ENCODE results near the gene WASHC2A. TPM values are rescaled to one million over a fixed set of nuclear protein-coding genes. Genes with fewer than 3 reads are reported as not detected.

Gene WASHC2A
- total RNA-seq: 34.9 and 54.4 TPM in 2 replicates

DNA sequence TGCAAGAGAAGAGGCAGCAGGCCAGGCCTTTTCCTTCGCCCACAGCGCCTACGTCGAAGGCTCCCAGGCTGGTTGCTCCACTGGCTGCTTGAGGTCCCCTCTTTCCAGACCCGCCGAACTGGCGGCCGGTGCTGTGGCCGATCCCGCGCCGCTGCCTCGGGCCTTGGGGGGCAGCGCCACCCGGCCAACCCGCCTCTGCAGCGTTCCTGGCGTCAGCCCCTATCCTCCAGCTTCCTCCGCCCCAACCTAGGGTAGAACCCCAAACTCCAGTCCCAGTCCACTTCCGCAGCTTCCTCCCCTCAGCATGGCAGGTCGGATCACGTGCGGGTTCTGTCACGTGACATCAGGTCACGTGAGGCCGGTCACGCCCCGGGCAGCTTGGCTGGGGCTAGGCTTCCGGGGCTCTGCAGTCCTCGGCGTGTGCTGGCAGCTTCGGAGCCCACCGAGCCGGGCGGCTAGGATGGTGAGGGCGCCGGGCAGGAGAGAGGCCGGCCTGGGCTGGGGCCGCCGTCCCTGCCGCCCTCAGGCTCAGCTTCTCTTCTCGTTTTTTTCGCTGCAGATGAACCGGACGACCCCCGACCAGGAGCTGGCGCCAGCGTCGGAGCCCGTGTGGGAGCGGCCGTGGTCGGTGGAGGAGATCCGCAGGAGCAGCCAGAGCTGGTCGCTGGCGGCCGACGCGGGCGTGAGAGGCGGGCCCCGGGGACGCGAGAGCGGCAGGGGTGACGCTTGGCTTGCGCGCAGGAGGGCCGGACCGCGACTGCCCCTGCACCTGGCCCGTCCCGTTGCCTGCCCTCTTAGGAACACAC is at the start of gene WASHC2A:
TSS of gene WASHC2A (plus strand) at position 409 of the 806 bp plus-strand sequence. CDS start at position 461, 52 bp downstream.

Other genes with a start within 250 kb of the WASHC2A start
- 50.2 and 66.0 TPM in 2 replicates for gene PARG, start 125.9 kb upstream of the WASHC2A start, total RNA-seq
- 19.7 and 22.2 TPM in 2 replicates for gene TIMM23B, start 125.9 kb upstream of the WASHC2A start, total RNA-seq
- gene AGAP6, start 79.5 kb upstream of the WASHC2A start, total RNA-seq: 3.4 and 5.1 TPM in 2 replicates
- 0.68 and 6.6 TPM in 2 replicates for gene ASAH2, start 183.6 kb downstream of the WASHC2A start, total RNA-seq